NCI-H510A treated with DMSO at 0.1 percent for 48 hours (cell line): Measurements from ENCODE around the gene GPATCH3.
A peak's percentile ranks its signal among the peaks of the same experiment; 100 is the strongest.
"Not testable (repeated sequence)": the region's sequence is repeated elsewhere in the genome, so short reads cannot be mapped to it uniquely, and the experiment has no call there.

ENCODE experiments used
- DNase-seq: peaks from one replicate; lab custom pipeline; 2025; lab: John Stamatoyannopoulos, UW

Gene GPATCH3

DNA sequence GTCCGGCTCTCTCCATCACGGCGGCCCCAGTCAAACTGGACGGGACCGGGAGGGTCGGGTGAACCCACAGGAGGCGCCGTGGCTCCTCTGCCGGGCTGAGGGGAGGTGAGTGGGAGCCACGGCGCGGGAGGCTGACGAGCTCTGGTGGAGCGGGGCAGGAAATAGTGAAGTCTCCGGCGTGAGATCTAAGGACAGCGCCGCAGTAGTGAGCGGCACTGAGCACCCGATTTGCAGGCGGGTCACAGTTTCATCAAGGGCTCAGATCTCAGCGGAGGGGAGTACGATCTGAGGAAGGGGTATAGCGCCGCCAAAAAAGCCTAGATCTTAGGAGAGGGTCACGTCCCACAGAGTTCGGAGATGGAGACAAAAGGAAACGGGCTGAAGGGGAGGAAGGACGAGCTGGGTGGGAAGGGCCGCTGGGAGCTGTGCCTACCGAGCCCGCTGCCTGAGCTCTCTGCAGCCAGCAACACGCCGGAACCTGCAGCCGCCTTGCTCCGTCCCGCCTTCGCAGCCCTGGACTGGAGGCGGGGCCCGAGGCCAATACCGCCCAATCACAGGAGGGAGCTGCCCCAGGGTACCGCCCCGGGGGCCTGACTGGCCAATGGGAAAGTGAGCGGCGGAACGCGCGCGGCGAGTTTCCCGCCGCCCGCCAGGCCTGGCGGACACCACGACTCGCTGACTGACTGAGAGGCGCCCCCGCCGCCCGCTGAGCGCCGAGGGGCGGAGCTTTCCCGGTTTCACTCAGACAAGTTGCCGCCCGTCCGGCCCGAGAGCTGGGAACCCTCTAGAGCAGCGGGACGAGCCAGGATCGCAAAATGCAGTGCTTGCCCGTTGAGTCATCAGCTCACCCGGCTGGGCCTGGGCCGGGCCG, 35.4 kb downstream of the GPATCH3 start:
- peak; percentile 96 for DNase-seq

DNA sequence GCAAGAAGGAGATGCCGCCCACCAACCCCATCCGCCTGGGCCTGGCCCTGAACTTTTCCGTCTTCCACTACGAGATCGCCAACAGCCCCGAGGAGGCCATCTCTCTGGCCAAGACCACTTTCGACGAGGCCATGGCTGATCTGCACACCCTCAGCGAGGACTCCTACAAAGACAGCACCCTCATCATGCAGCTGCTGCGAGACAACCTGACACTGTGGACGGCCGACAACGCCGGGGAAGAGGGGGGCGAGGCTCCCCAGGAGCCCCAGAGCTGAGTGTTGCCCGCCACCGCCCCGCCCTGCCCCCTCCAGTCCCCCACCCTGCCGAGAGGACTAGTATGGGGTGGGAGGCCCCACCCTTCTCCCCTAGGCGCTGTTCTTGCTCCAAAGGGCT, 36.6 kb downstream of the GPATCH3 start:
- DNase-seq = no peak

DNA sequence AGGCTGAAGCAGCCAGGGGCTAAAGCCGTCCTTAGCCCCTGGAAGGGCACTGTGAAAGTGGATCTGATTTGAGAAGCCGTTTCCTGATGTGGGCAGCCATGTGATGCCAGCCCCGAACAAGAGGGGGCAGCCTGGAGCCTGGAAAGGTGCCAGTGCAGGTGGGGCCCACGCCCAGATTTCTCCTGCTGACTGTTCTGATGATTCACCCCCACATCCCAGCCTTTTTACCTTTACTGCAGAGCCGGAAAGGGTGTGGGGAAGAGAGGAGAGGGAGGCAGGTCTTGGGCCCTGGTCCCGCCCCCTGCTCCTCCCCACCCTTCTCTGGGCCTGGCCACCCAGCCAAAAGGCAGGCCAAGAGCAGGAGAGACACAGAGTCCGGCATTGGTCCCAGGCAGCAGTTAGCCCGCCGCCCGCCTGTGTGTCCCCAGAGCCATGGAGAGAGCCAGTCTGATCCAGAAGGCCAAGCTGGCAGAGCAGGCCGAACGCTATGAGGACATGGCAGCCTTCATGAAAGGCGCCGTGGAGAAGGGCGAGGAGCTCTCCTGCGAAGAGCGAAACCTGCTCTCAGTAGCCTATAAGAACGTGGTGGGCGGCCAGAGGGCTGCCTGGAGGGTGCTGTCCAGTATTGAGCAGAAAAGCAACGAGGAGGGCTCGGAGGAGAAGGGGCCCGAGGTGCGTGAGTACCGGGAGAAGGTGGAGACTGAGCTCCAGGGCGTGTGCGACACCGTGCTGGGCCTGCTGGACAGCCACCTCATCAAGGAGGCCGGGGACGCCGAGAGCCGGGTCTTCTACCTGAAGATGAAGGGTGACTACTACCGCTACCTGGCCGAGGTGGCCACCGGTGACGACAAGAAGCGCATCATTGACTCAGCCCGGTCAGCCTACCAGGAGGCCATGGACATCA, 37.2 kb downstream of the GPATCH3 start, which contains the start of gene SFN:
SFN (plus strand) TSS at position 369 of the 904 bp plus-strand sequence; CDS start at position 433, 64 bp downstream.
- peak; percentile 96 for DNase-seq

DNA sequence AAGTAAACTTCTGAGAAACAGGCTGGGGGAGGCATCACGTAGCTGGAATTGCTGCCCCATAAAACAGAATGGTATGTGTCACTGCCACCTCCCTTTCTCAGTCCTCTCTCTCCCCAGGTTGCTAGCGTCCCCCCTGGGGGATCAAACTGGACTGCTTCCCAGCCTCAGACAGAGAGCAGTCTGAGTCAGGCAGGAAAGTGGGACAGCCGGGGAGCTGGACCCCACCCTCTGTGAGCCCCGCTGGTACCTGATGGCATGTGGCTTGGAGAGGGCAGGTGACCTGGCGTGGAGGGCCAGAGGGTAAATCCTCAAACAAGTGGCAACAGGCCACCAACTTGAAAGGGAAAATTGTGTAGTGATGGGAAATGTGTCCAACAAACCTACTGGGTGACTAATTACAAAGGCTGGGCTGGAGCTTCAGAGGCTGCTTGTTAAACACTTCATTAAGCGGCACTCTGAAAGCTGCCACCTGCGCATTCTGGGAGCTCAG, 38.3 kb downstream of the GPATCH3 start:
- no peak for DNase-seq

DNA sequence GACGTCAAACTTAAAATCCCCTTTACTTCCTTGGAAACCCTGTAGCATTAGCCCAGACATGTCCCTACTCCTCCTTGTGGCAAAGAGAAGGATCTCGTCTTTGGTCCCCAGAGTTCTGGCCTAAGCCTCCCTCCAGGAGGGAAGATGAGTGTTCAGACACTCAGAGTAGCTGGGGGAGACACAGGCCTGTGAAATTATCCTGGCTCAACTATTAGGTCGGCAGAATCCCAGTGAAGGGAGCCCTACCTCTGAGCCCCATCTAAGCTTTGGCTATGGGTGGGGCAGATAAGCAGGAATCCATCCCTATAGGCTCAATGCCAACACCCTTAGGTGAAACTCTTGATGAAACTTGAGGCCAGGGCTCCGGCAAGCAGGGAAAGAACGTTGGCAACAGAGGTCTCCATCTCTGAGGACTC, 39.0 kb downstream of the GPATCH3 start:
- no peak for DNase-seq

DNA sequence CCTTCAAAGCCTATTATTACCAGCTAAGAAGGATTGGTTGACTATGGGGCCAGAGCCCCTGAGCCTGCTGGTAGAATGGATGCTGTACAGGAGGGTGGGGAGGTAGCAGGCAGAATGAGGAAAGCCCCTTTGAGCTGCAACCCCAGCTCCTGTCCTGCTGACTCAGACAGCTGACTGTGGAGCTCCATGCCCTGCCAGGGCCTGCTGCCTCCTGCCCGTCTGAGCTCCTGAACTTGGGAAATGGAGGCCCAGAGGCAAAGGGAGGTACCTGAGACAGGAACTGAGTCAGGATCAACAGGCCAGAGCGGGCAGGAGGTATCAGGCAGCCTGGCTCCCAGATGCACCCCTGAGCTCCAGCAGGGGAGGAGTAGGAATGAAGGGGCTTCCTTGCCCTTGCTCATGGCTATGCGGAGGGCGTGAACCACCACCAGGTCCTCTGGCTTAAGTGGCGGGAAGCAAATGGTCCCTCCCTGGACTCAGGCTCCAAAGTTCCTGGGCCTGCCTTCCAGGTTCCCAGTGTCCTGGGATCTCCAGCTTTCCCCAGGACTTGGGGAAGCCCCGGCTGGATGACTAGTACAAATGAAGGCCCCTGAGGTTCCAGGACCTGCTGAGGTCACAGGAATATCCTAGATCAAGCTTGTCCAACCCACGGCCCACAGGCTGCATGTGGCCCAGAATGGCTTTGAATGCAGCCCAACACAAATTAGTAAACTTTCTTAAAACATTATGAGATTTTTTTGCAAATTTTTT, 41.2 kb downstream of the GPATCH3 start:
- DNase-seq = no peak

DNA sequence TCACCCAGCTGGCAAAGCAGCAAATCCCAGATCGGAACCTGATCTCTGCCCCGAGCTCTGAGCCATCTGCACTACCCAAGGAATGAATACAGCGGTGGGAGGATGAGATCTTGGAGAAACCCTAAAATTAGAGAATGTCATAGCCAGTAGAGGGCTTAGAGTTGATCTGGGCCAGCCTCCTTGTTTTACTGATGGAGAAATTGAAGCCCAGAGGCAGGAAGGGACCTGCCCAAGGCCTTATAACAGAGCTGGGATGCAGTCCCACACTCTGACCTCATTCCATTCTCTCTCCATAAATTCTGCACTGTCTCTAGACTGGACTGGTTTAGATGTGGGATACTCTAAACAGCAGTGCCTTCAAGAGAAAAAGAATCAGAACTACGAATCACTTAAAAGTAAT, 42.1 kb downstream of the GPATCH3 start:
- DNase-seq = no peak

DNA sequence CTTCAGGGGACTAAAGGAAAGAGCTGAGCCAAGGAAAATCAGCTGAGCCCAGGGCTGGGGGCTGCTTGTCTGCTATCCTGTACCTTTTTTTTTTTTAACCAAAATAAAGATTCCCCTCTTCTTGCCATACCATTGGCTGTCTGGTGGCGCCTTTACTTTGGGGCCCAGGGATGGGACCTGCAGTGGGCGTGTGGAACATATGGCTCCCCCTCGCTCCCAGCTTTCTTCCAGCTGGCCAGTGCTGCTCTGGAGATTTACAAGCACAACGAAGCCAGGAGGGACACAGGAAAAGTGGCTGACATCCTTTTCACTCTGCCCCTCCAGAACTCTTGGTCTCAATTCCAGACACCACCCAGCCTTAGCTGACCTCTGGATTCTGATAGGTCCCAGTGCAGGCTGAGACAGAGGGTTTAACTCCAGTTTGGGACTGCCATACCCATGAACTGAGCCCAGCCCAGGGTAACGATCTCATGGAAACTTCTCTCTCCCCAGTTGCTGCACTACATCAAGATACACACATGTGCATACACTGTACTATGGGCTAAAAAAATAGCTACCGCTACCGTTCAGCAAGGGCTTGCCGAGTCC, 42.7 kb downstream of the GPATCH3 start:
- no peak for DNase-seq

DNA sequence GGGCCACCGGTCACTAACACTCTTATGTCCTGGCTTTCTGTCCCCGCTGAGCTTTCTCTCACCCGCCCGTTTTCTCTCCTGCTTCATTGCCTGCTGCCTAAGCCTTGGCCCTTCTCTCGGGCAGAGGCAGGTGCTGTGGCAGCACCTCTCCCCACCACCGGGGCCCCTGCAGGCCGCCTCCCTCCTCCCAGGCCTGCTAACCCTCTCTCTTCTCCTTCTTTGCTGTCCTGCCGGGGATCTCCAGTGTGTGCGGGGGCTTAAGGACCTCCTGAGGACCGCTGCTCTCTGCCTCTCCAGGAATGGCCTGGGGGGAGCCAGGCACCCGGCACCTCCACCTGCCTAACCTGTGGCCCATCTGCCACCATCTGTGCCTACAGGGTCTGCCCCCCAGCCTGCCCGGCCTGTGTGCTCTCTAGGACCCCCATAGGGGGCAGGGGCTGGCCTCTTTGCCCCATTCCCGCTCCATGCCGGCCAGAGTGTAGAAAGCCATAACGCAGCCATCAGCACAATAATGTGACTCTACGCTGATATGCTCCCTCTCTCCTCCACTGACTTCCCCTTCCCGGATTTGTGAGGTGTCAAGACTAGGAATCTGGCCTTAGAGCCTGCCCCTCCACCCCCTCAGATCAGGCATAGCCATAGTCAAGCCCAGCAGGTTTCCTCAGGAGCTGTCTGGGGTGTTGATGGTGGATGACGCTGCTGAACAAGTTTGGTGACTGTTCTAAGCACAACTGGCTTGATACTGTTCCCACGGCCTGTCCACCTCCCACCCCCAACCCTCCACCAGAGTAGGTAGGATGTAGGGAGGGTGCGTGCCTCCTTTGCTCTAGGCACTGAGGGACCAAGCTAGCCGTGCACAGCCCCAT, 43.4 kb downstream of the GPATCH3 start:
- no peak for DNase-seq

DNA sequence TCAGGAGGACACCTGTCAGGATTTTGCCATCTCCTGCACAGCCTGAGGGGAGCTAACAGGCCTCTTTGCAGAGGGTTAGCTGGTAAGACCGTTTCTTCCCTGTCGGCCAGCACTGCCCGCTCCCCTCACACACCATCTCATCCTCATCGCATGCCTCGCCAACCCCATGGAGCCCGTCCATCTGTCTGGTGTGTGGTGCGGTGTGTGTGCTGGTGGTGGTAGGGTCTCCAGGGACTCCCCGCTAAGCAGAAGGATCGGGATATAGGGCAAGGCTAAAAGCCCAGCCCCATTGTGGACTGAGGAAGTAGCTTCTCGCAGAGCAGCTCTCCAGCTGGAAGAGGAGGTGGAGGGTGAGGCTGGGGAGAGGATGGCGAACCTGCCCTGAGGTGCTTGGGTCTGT, 44.1 kb downstream of the GPATCH3 start:
- DNase-seq = no peak

DNA sequence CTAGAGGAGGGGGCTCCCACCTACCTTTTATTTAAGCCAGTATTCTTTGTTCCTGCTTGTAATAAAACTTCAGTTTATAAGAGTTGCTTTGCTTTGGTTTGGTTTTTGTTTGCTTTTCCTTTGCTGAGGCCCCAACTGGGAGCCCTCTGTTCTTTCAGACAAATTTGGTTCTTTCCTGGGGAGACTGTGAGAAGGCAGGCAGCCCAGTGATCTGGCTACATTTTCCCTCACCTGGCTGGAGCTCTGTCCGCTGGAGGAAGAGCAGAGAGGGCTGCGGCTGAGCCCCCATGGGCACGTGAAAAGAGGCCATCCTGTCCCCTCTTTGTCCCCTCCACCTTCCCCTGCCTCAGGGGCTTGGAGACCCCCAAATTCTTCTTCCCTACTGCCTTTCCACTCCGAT, 44.6 kb downstream of the GPATCH3 start:
- no peak for DNase-seq

DNA sequence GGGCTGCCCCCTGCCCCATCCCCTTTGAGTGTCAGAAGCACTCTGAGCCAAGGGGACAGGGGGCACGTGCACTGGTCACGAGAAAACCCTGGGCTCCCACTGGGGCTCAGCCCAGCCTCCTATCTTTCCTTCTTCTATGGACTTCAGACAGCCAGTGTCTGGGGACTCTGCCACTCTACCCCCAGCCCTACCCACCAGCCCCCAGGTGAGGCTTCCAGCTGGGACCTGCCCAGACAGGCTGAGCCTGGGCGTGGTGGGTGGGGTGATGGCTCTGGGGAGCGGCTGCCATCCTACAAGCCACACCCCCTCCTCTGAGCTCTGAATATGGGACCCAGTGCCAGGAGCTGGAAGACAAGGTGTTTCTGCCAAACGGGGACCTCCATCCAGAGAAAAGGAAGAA, 45.4 kb downstream of the GPATCH3 start:
- DNase-seq = no peak

DNA sequence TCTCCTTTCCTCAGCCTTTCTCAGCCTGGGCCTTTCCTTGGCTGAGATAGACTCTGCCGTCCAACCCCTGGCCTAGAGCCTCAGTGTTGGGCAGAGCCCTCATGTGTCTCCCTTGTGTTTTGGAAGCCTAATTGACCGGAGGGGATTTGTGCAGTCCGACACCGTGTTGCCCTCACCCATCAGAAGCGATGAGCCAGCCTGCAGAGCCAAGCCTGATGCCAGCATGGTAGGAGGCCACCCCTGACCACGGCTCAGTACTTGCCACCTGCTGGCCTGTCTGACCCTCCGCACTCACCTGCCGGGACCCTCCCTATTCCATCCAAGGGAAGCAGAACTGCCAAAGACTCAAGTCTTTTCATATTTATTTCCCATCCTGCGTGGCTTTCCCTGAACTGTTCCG, 46.7 kb downstream of the GPATCH3 start:
- DNase-seq = no peak

DNA sequence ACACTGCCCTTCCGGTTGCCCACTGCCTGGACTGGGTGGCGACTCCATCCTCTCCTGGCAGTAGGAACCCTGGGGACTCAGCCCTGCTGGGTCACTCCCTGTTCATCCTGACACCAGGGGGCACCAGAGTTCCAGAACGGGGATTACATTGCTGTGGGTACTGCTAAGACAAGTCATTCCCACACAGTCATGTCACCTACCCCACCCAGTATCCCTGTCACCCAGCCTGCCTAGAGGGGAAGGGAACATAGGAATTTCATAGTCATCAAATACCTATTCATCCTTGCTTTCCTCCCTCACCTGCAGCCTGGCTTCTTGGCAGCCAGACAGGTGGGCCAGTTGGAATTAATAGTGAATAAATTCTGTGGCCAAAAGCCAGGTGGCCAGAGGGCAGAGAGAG, 47.1 kb downstream of the GPATCH3 start:
- peak; percentile 58 for DNase-seq

DNA sequence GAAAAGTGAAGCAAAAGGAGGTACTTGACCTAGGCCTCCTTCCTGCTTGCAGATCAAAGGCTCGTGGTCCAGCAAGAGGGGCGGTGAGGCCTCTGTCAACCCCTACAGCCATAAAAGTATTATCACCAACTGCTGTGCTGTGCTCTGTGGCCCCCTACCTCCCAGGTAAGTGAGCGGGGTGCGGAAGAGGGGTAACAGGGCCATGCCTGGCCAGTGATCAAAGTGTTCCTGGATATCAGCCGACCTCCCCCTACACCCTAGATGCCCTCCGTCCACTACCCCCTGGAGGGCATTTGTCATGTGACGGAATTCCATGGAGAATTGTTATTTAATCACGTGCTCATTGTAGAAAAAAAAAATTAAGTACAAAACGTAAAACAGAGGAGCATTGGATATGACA, 47.6 kb downstream of the GPATCH3 start:
- no peak for DNase-seq

DNA sequence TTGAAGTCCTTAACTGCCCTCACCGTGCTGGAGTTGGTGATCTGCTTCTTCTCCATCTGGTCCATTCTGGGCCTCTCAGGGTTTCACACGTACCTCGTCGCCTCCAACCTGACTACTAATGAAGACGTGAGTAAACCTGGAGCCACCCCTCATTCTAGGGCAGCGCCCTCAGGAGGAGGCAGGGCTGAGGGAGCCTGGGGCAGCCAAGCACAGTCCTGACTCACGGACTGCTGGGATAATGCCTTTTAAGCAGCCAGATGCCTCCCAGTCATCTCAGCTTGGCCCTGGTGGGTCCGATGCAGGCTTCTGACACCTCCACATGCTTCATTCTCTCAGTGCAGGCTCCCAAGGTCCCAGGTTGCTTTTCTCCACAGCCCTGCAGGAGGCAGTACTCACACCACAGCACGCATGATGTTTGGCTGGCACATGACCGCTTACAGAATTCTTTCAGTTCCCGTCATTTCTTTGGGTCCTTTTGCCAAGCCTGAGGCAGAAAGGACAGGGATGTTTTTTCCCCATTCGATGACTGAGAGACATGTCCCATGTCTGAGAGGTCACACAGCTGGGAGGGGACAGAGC, 49.1 kb downstream of the GPATCH3 start:
- no peak for DNase-seq

DNA sequence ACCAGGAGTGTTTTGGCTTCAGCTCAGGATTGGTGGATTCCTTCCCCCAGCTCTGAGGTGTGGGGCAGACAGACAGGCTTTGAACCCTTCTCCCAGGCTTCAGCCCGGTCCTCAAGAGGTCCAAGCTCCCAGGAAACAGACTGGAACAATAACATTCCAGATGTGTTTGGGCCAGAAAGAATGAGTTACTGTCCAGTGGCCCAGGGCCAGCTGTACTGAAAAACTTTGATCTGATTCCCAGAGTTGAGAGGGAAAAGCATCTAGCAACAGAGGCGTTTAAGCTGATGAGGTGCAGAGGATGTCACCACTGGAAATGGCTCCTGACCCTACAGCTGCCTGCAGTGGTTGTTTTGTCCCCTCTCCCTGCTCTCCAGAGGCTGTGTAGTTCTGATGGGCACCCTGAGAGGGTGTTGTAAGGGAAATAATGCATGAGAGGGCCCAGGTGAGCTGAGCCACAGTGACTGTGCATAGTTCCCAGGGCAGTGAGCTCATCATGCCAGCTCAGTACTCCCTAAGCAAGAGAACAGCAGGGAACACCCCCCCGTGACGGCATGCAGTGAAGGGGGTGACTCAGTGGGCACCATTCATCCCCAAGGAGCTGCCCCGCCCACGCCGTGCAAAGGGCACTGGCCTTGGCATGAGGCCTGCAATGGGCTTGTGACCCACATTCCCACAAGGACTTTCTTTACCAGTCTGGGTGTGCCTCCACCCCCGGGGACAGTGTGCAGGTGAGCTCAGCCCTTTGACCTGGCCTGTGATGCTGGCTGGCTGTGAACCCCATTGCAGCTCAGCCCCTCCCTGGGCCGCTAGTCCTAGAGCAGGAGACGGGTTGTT, 51.1 kb downstream of the GPATCH3 start:
- no peak for DNase-seq

DNA sequence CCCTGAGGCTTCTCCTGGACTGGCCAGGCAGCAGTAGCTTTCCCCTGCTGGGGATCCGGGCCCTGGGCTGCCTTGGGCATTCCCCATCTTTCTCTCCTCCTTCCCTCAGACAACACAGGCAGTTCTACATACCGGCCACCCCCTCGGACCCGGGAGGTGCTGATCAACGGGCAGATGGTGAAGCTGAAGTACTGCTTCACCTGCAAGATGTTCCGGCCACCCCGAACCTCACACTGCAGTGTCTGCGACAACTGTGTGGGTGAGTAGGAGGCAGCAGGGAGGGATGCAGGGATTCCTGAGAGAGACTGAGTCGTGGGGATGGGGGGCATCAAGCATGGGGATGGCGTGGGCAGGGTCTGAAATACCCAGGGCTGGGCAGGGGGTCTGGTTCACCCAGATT, 51.8 kb downstream of the GPATCH3 start:
- no peak for DNase-seq

DNA sequence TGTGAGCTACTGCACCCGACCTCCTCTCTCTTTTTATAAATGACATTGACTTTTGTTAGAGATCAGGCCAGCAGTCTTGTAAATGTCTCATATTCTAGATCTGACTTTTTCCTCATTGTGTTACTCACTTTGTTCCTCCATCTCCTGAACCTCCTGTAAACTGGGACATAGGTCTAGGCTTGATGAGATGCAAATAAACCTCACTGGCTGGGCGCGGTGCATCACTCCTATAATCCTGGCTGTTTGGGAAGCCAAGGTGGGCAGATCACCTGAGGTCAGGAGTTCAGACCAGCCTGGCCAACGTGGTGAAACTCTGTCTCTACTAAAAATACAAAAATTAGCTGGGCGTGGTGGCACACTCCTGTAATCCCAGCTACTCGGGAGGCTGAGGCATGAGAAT, 52.4 kb downstream of the GPATCH3 start:
- DNase-seq = not testable (repeated sequence)
